ENCODE data around the gene SFT2D2.

The SFT2D2 gene

GRCh38 chr1:168288311-168289052 lies 62.7 kb downstream of the SFT2D2 start:
- TF ChIP-seq, protein P1, sequence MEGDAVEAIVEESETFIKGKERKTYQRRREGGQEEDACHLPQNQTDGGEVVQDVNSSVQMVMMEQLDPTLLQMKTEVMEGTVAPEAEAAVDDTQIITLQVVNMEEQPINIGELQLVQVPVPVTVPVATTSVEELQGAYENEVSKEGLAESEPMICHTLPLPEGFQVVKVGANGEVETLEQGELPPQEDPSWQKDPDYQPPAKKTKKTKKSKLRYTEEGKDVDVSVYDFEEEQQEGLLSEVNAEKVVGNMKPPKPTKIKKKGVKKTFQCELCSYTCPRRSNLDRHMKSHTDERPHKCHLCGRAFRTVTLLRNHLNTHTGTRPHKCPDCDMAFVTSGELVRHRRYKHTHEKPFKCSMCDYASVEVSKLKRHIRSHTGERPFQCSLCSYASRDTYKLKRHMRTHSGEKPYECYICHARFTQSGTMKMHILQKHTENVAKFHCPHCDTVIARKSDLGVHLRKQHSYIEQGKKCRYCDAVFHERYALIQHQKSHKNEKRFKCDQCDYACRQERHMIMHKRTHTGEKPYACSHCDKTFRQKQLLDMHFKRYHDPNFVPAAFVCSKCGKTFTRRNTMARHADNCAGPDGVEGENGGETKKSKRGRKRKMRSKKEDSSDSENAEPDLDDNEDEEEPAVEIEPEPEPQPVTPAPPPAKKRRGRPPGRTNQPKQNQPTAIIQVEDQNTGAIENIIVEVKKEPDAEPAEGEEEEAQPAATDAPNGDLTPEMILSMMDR (IDR thresholded peaks at IDR 0.05; ENCODE audit: insufficient read depth, low read depth, low read length, missing control alignments), result no peak
- DNase-seq (ENCODE audit: low read depth), result peak; percentile 65
- no peak overlapping the region for H3K4me3 ChIP-seq (ENCODE audit: low read length)

DNA sequence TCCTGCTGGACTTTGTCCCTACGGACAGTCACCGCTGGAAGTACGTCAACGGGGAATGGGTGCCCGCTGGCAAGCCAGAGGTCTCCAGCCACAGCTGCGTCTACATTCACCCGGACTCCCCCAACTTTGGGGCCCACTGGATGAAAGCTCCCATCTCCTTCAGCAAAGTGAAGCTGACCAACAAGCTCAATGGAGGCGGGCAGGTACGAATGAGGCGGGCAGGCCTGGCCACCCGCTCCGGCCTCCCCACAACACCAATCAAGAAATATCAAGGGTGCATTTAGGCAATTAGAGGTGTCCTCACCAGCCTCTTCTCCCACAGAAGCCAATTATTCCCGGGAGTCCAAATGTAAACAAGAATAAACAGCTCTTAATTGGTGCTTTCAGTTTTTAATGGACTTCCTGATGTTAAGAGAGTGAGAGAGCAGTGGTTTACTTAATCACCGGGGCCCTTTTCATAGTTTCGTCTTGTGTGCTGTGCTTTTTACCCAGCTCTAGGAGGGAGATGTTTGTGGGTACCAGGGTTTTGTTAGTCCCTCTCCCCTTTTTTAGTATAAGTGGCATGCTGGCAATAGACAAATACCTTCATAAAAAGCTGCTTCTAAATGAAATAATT lies 65.5 kb downstream of the SFT2D2 start:
- H3K4me3 ChIP-seq (ENCODE audit: low read length), result no peak overlapping the region
- no peak for DNase-seq (ENCODE audit: low read depth)
- TF ChIP-seq, protein P1 (IDR thresholded peaks at IDR 0.05; ENCODE audit: insufficient read depth, low read depth, low read length, missing control alignments), result no peak

GRCh38 chr1:168293356-168293755 lies 67.6 kb downstream of the SFT2D2 start:
- DNase-seq (ENCODE audit: low read depth), result no peak
- no peak overlapping the region for H3K4me3 ChIP-seq (ENCODE audit: low read length)
- TF ChIP-seq, protein P1 (IDR thresholded peaks at IDR 0.05; ENCODE audit: insufficient read depth, low read depth, low read length, missing control alignments), result no peak

- no peak for DNase-seq (ENCODE audit: low read depth)
- no peak overlapping the region for H3K4me3 ChIP-seq (ENCODE audit: low read length)
- TF ChIP-seq, protein P1 (IDR thresholded peaks at IDR 0.05; ENCODE audit: insufficient read depth, low read depth, low read length, missing control alignments), result no peak
Measured at GRCh38 chr1:168295411-168296114, 69.8 kb downstream of the SFT2D2 start.

- H3K4me3 ChIP-seq (ENCODE audit: low read length), result no peak overlapping the region
- DNase-seq (ENCODE audit: low read depth), result no peak
- TF ChIP-seq, protein P1 (IDR thresholded peaks at IDR 0.05; ENCODE audit: insufficient read depth, low read depth, low read length, missing control alignments), result no peak
Measured at GRCh38 chr1:168297019-168297730, 71.4 kb downstream of the SFT2D2 start.

DNA sequence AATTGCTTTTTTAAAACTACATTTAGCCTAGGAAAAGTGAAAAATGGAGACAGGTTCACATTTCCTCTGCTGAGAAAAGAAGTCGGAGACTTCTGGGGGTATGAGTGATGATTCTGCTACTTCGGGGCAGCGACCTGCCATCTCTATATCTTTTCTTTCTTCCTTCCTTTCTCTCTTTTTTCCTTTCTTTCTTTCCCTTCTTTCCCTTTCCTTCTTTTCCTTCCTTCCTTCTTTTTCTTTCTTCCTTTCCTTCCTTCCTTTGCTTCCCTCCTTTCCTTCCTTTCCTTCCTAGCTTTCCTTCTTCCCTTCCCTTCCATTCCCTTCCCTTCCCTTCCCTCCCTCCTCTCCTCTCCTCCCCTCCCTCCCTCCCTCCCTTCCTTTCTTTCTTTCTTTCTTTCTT lies 72.6 kb downstream of the SFT2D2 start:
- TF ChIP-seq, protein P1 (IDR thresholded peaks at IDR 0.05; ENCODE audit: insufficient read depth, low read depth, low read length, missing control alignments), result no peak
- DNase-seq (ENCODE audit: low read depth), result no peak
- no peak overlapping the region for H3K4me3 ChIP-seq (ENCODE audit: low read length)
